Measurements from ENCODE around the gene RGL3.
"Not testable (repeated sequence)": the region's sequence is repeated elsewhere in the genome, so short reads cannot be mapped to it uniquely, and the experiment has no call there.

Gene RGL3

GRCh38 chr19:11379269-11379845 lies 39.8 kb downstream of the RGL3 start:
- DNase-seq = not testable (repeated sequence)

- DNase-seq = peak; percentile 81
Measured at GRCh38 chr19:11378319-11379189, 40.6 kb downstream of the RGL3 start.

DNA sequence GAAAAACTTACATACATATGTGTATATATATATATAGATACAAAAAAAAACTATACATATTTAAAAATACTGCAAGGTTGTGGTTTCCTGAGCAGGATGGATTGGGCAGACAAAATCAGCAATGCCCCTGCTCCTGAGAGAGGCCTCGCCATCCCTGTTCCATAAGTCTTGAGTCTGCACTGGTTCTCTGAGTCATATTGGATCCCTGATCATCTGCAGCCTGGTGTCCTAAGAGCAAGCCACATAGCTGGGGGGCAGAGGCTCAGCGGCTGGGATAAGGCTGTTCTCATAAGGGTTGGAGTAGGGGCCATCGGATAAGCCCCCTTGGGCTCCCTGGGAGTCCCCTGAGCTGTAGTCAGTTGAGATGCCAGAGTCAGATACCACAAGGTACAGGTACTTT lies 41.4 kb downstream of the RGL3 start:
- peak; percentile 57 for DNase-seq

DNA sequence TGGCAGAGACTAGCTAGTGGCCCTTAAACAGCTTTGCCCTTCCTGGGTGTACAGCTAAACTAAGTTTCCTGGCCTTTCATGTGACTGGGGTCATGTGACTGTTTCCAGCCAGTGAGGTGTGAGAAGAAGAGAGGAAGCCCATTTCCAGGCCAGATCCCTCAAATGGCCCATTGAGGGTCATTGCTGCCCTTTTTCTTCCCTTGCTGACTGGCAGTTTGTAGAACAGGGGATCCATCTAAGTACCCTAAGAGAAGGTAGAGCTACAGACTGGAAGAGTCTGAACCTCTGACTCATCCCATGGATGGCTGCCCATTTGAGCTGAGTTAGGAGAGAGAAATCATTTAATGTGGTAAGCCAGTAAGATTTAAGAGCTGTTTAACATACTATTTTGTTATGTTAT lies 41.9 kb downstream of the RGL3 start:
- peak; percentile 89 for DNase-seq

DNA sequence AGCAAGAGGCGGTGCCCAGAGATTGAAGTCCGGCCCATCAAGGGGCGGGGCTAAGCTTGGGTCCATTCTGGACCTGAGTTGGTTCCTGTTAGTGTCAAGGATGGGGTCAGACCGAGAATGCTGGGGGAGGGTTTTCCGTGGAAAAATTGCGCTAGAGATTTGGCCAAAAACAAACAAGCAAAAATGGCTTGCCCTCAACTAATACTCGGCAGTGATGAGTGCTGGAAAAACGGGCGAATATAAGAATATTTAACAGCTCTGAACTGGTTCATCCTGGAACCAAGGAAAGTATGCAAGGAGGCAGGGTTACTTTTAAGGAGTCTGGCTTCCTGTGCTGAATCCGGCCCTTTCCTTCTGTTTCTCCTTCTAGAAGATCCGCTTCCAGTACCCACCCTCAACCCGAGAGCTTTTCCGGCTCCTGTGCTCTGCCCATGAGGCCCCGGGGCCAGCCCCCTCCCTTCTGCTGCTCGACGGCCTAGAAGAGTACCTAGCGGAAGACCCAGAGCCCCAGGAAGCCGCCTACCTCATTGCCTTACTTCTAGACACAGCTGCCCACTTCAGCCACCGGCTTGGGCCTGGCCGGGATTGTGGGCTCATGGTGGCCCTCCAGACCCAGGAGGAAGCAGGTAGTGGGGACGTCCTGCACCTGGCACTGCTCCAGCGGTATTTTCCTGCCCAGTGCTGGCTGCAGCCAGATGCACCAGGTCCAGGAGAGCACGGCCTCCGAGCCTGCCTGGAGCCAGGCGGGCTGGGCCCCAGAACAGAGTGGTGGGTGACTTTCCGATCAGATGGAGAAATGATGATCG lies 43.8 kb downstream of the RGL3 start:
- DNase-seq = no peak

GRCh38 chr19:11374433-11375142 lies 44.5 kb downstream of the RGL3 start, which contains the start of gene SWSAP1:
Gene SWSAP1 (plus strand): TSS chr19:11374666. CDS start chr19:11374681, 15 bp downstream.
- DNase-seq = peak; percentile 100

DNA sequence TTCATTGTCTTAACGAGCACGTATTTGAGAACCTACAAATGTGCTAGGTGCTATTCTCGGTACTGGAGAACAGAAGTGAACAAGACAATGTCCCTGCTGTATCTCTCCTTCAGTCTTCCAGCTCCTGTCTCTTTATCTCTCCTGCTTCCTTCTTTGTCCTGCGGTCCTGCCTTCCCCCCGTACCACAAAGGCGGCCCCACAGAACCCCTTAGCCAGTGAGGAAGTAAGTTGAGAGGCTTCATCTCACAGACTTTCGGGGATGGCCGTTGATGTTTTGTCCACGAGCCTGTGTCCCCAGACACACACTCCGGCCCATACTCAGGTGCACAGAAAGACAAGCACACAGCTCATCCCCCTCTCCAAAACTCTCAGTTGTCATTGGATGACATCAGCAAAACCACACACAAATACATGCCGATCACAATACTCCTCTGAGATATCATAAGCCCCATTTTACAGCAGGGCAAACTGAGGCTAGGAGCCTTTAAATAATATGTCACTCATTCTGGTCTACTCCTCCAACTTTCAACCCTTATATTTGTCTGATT lies 45.2 kb downstream of the RGL3 start:
- no peak for DNase-seq

DNA sequence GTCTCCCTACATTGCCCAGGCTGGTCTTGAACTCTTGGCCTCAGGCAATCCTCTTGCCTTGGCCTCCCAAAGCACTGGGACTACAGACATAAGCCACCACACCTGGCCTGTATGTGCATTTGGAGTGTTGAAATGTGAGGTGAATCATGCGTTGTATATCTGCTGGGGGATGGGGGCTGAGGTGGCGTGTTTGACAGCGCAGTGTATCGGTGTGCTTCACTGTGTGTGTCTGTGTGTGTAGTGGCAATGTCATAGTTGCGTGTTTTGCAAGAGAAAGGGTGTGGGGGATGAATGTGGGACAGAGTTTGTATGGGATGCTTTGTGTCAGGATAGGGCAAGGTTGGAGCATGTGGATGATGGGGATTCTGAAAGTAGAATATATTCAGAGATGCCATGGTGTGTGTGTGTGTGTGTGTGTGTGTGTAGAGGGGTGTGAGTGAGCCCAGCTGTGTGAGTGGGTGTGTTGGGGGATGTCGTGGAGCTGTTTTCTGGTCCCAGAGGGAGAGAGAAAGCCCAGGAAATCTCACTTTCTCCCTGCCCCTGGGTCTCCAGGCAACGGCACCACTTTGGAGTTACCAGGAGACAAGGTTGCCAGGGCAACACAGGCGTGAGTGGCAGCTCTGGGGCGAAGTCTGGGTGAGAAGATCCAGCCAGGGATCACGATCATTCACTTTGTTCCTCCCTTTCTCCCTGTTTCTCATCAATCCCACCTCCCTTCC lies 45.8 kb downstream of the RGL3 start:
- no peak for DNase-seq

GRCh38 chr19:11370744-11371143 lies 48.4 kb downstream of the RGL3 start:
- DNase-seq = no peak

- no peak for DNase-seq
Measured at GRCh38 chr19:11367528-11367927, 51.6 kb downstream of the RGL3 start.

GRCh38 chr19:11365557-11366117 lies 53.5 kb downstream of the RGL3 start:
- DNase-seq = no peak

DNA sequence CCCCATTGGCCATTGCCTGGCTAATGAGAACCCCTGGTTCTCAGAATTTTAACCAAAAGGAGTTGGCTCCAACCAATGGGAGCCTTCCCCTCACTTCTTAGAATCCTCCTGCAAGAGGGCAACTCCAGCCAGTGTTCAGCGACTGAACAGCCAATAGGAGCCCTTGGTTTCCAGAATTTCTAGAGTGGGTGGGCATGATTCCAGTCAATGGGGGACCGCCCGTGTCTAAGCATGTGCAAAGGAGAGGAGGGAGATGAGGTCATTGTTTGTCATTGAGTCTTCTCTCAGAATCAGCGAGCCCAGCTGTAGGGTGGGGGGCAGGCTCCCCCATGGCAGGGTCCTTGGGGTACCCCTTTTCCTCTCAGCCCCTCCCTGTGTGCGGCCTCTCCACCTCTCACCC lies 54.2 kb downstream of the RGL3 start:
- no peak for DNase-seq

GRCh38 chr19:11364296-11364904 lies 54.7 kb downstream of the RGL3 start:
- DNase-seq = no peak

DNA sequence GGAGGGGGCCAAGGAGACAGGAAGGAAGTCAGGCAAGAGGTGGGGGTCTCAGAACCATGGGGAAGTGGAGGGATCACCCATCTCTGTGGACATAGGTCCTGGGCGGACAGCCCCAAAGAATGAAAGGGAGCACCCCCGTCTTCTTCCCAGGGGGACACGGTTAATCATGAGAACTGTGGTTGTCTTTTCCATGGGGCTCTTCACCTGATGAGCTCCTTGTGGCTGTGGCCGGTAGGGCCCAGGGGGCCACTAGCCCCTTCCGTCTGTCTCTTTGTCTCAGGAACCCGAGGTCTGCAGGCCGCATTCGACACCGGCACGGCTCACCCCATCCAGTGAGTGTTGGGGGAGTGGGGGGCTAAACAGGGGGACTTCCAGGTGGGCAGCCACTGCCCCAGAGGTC lies 55.2 kb downstream of the RGL3 start:
- no peak for DNase-seq

- DNase-seq = no peak
Measured at GRCh38 chr19:11361771-11362731, 57.1 kb downstream of the RGL3 start.

DNA sequence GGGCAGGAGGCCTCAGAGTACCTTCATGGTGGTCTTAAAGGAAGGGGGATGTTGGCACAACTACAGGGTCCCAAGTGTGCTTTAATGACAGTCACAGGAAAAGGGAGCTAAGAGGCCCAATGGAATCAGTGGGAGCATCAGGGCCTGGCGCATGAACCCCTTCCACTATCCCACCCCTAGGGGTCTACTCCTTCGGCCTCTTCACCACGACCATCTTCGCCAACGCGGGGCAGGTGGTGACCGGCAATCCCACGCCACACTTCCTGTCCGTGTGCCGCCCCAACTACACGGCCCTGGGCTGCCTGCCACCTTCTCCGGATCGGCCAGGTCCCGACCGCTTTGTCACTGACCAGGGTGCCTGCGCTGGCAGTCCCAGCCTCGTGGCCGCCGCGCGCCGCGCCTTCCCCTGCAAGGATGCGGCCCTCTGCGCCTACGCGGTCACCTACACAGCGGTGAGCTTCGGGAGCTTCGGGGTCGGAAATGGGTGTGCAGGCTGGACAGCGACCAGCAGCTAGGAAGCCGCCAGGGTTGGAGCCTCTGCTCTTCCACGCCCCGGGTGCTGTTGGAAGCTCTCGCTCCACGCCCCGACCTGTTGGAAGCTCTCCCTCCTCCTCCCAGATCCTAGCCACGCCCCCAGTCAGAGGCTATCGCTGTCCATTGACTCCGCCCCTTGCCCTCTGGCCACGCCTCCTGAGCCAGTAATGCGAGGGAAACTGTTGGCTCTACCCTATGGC lies 57.9 kb downstream of the RGL3 start:
- DNase-seq = no peak

DNA sequence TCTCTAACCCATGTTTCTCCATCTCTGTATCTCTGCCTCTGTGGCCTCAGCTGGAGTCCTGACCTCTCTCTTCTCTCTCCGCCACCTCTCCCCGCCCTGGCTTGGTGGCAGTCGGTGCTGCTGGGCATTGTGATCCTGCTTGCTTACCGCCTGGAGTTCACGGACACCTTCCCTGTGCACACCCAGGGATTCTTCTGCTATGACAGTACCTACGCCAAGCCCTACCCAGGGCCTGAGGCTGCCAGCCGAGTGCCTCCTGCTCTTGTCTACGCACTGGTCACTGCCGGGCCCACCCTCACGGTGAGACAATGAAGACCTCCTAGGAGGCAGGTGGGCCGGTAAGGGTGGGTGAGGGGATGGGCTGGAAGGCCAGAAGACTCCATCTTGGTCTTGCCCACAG lies 59.7 kb downstream of the RGL3 start:
- no peak for DNase-seq

- no peak for DNase-seq
Measured at GRCh38 chr19:11356676-11357550, 62.2 kb downstream of the RGL3 start.

Measured in EL (cell line).